Aorta (tissue), 5 donors: ENCODE measurements around the gene HOMER3. TPM values are rescaled to one million over a fixed set of nuclear protein-coding genes. Genes with fewer than 3 reads are reported as not detected.
"Not testable (repeated sequence)": the region's sequence is repeated elsewhere in the genome, so short reads cannot be mapped to it uniquely, and the experiment has no call there.

Source experiments
- ATAC-seq: fragments of 200-7000 bp; cut with Tn5 transposase; one replicate; pipeline ENCODE4 v1.9.1; 2022; ENCODE audit warnings: moderate library complexity; ENCODE audit not compliant: low FRiP score
- DNase-seq, 2 donors: peaks; one replicate each; pipeline ENCODE4 v3.0.0-alpha.2; 2020
- H3K27ac ChIP-seq, 2 donors: one replicate each; pipeline ENCODE4 v1.5.1; 2013; ENCODE audit warnings: low read length in 2 of 2, mild to moderate bottlenecking in 2 of 2, moderate library complexity in 2 of 2, control low read depth in 1 of 2, inconsistent platforms in 1 of 2, low read depth in 1 of 2
- H3K27me3 ChIP-seq, 2 donors: one replicate each; pipeline ENCODE4 v1.6.1; 2013; ENCODE audit warnings: control low read depth in 1 of 2, low read length in 1 of 2, mild to moderate bottlenecking in 1 of 2, moderate library complexity in 1 of 2; ENCODE audit not compliant: insufficient read depth in 2 of 2, control insufficient read depth in 1 of 2
- H3K36me3 ChIP-seq, 2 donors: one replicate each; pipeline ENCODE4 v1.6.1; 2013; ENCODE audit warnings: control low read depth in 1 of 2, low read length in 1 of 2, mild to moderate bottlenecking in 1 of 2; ENCODE audit not compliant: insufficient read depth in 2 of 2, control insufficient read depth in 1 of 2
- H3K4me1 ChIP-seq, 2 donors: one replicate each; pipeline ENCODE4 v1.6.1; 2013; ENCODE audit warnings: low read length in 2 of 2, control low read depth in 1 of 2, mild to moderate bottlenecking in 1 of 2, moderate library complexity in 1 of 2; ENCODE audit not compliant: insufficient read depth in 2 of 2, control insufficient read depth in 1 of 2
- H3K4me3 ChIP-seq, 2 donors: one replicate each; pipeline ENCODE4 v1.5.1; 2013; ENCODE audit warnings: low read length in 2 of 2, control low read depth in 1 of 2, mild to moderate bottlenecking in 1 of 2
- H3K9me3 ChIP-seq: one replicate; pipeline ENCODE4 v1.6.1; 2013; ENCODE audit warnings: mild to moderate bottlenecking, low read length; ENCODE audit not compliant: control insufficient read depth
- WGBS, 2 donors: extraction: QIAGEN DNeasy Blood & Tissue Kit; methylation state at CpG; one replicate each; pipeline ENCODE4 v1.1.7; 2013; 5-methylcytosine and 5-hydroxymethylcytosine counted together
- intact Hi-C, 2 donors: fragments of 100-400 bp; cut with DNase I; formaldehyde crosslinking; loops; one replicate each; pipeline versions ENCODE4 v1.14.2 to v1.15.0; 2022
- polyA plus RNA-seq, 2 donors: library from polyadenylated mRNA; stranded (reverse); fragments of 200-250 nt; gene quantifications; one replicate each; pipeline ENCODE4 v1.2.3, GENCODE V29; 2013
- total RNA-seq, 2 donors: library from RNA; stranded (reverse); fragmentation: NEBNext Ultra II Directional; extraction: Animal tissue kit (Norgen Biotek cat#: 25700); gene quantifications; one replicate each; pipeline ENCODE4 v1.2.1, GENCODE V29; 2021
- donor health status: healthy with polysubstance abuse.
- donor health status: Bipolar disorder and iron deficiency.
- donor health status: DM: no; HTN: no; CAD: no.
- donor health status: DM: no; HTN: no; CAD: no.
- donor health status: DM: yes; HTN: yes; CAD: no.

HOMER3 gene
- total and polyA plus RNA-seq, 4 donors: 23.6 to 59.9 (median 34.2) TPM

- 92 to 93% methylated on average over 12 to 17 of the region's 17 CpGs for WGBS, 2 donors
Measured at GRCh38 chr19:18921593-18921992, 19.4 kb downstream of the HOMER3 start.

GRCh38 chr19:18920400-18920799 lies 20.6 kb downstream of the HOMER3 start:
- no peak for ATAC-seq
- peak in 1 of 2 donors; percentile 37 for DNase-seq
- H3K27ac ChIP-seq: no peak overlapping the region
- H3K27me3 ChIP-seq: no peaks in the 10 kb centered on the region
- WGBS, 2 donors: 56 to 57% methylated on average over 9 of the region's 9 CpGs
- H3K9me3 ChIP-seq: no peaks in the 10 kb centered on the region
- intact Hi-C loops: no loop called here
- H3K4me1 ChIP-seq: no peaks in the 10 kb centered on the region
- H3K4me3 ChIP-seq: peak overlapping the region in 1 of 2 donors; percentile 84
- peaks cover 0 to 10% of the 10 kb centered on the region in 2 donors for H3K36me3 ChIP-seq

More at GRCh38 chr19:18921593-18921992, 19.4 kb downstream of the HOMER3 start:
- intact Hi-C loops: no loop called here
- Histone ChIP-seq H3K9me3 (no peaks in the 10 kb centered on the region), H3K4me3 (no peak overlapping the region), H3K27me3 (no peaks in the 10 kb centered on the region), H3K4me1 (no peaks in the 10 kb centered on the region), H3K36me3 (peaks cover 0 to 10% of the 10 kb centered on the region in 2 donors), H3K27ac (no peak overlapping the region)
- ATAC-seq: no peak
- DNase-seq: peak in 1 of 2 donors; percentile 43

- no peak for ATAC-seq
- no peaks in the 10 kb centered on the region for H3K27me3 ChIP-seq
- no peaks in the 10 kb centered on the region for H3K9me3 ChIP-seq
- no peaks in the 10 kb centered on the region for H3K4me1 ChIP-seq
- peaks cover 0 to 10% of the 10 kb centered on the region in 2 donors for H3K36me3 ChIP-seq
- peak overlapping the region; percentile 30 to 84 for H3K4me3 ChIP-seq
- intact Hi-C loops: loop anchor here in 1 of 2 donors (1.0 kb wide), 2 partner anchors 66 to 349 kb away; partner anchors contain the start of gene UBA52
- no peak overlapping the region for H3K27ac ChIP-seq
- 1% methylated on average over 15 of the region's 15 CpGs for WGBS, 2 donors
- no peak for DNase-seq
Measured at GRCh38 chr19:18919900-18920214, 21.2 kb downstream of the HOMER3 start.

GRCh38 chr19:18919086-18919899 lies 21.7 kb downstream of the HOMER3 start, which contains the start of the genes COPE and DDX49:
COPE (minus strand) TSS chr19:18919387; CDS start chr19:18919348, 39 bp downstream.
DDX49 (plus strand) TSS chr19:18919715; CDS start chr19:18919742, 27 bp downstream.
- peaks cover 0 to 5% of the 10 kb centered on the region in 2 donors for H3K36me3 ChIP-seq
- H3K4me1 ChIP-seq: no peaks in the 10 kb centered on the region
- WGBS, 2 donors: 0% methylated on average over 72 of the region's 72 CpGs
- H3K27me3 ChIP-seq: no peaks in the 10 kb centered on the region
- DNase-seq (peak; percentile 99), ATAC-seq (peak; percentile 98)
- H3K4me3 ChIP-seq: peak within 1 kb of the TSS; percentile 35 to 91
- peak within 1 kb of the TSS; percentile 15 to 53 for H3K27ac ChIP-seq
- intact Hi-C loops: loop anchor here in 1 of 2 donors (1.0 kb wide), 2 partner anchors 67 to 348 kb away; partner anchors contain the start of gene UBA52
- no peaks in the 10 kb centered on the region for H3K9me3 ChIP-seq

- H3K4me1 ChIP-seq, intact Hi-C loops, H3K4me3 ChIP-seq, H3K9me3 ChIP-seq, H3K27me3 ChIP-seq, ATAC-seq, H3K27ac ChIP-seq, H3K36me3 ChIP-seq: not testable (repeated sequence)
- peak in 1 of 2 donors; percentile 63 for DNase-seq
- WGBS, 2 donors: 84 to 88% methylated on average over 9 of the region's 9 CpGs
Measured at GRCh38 chr19:18917593-18917992, 23.4 kb downstream of the HOMER3 start.

GRCh38 chr19:18915639-18916038 lies 25.4 kb downstream of the HOMER3 start:
- Histone ChIP-seq H3K4me3 (no peak overlapping the region), H3K4me1 (no peaks in the 10 kb centered on the region), H3K27me3 (no peaks in the 10 kb centered on the region), H3K27ac (no peak overlapping the region), H3K36me3 (no peaks in the 10 kb centered on the region), H3K9me3 (no peaks in the 10 kb centered on the region)
- ATAC-seq (no peak), DNase-seq (no peak)
- intact Hi-C loops: no loop called here
- 47 to 50% methylated on average over 5 of the region's 5 CpGs for WGBS, 2 donors

GRCh38 chr19:18913466-18913865 lies 27.6 kb downstream of the HOMER3 start:
- intact Hi-C loops: no loop called here
- no peak for DNase-seq
- ATAC-seq: no peak

GRCh38 chr19:18912933-18913332 lies 28.1 kb downstream of the HOMER3 start:
- H3K9me3 ChIP-seq: no peaks in the 10 kb centered on the region
- 95% methylated on average over 14 of the region's 14 CpGs for WGBS, 2 donors
- H3K4me3 ChIP-seq: no peak overlapping the region
- no peaks in the 10 kb centered on the region for H3K36me3 ChIP-seq
- no peak overlapping the region for H3K27ac ChIP-seq
- no peaks in the 10 kb centered on the region for H3K27me3 ChIP-seq
- DNase-seq (no peak), ATAC-seq (no peak)
- intact Hi-C loops: no loop called here
- H3K4me1 ChIP-seq: no peaks in the 10 kb centered on the region

More at GRCh38 chr19:18913466-18913865, 27.6 kb downstream of the HOMER3 start:
- Histone ChIP-seq H3K27me3 (no peaks in the 10 kb centered on the region), H3K4me3 (no peak overlapping the region), H3K4me1 (no peaks in the 10 kb centered on the region), H3K9me3 (no peaks in the 10 kb centered on the region), H3K36me3 (no peaks in the 10 kb centered on the region), H3K27ac (no peak overlapping the region)
- 89 to 95% methylated on average over 5 of the region's 5 CpGs for WGBS, 2 donors
